ENCODE measurements around the gene VSX1.

VSX1 gene

DNA sequence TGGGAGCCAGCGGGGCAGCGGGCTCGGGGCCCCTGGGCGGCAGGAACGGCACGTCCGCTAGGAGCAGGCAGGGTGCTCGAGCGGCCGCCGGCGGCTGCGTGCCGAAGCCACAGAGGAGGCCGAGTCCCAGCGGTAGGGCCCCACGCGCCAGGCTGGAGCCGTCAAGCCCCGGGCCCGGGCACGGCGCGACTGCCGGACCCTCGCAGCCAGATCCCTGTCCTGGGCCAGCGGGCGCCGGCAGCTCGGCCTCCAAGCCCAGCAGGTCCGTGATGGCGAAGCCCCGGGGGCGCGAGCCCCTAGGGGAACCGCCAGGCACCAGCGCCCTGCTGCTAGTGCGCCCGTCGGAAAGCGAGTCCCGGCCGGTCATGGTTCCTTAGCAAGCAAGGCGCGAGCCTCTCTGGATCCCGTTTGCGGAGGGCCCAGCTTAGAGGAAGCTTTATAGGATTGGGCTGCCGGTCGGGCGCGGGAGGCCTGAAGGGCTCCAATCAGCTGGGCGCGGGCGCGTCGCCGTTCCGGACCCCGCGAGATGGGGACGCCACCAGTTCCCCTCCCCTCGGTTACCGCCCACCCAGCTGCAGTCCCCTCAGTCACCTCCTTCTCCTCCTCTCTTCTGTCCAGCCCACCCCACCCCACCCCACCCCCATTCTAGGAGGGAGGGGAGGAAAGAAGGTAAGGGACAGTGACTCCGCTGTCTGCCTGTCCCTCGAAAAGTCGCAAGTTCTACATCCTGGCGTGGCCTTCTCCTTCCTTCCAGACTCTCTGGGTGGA lies at the start of gene VSX1:
TSS of gene VSX1 (minus strand) at position 412 of the 768 bp plus-strand sequence. CDS start at position 367, 45 bp downstream.
- DNase-seq (ENCODE audit: insufficient read length, low spot score) (no peak), FAIRE-seq (no peak)

DNA sequence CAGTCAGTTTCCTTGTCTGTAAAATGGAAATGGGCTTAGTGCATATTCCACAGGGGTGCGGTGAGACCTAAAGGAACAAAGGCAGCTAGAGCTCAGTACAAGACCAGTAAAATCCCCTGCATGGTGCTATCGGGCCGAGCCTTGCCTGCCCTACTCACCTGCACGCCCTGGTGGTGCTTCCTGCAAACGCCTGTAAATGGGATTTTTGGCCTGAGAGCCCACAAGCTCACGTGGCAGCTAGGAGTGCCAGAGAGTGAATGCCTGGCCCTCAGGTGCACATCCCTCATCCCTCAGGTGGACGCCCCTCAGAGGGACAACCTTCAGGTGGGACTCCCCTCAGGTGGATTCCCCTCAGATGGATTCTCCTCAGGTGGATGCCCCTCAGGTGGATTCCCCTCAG lies 48.0 kb upstream of the VSX1 start:
- DNase-seq (ENCODE audit: insufficient read length, low spot score), result no peak
- no peak for FAIRE-seq

DNA sequence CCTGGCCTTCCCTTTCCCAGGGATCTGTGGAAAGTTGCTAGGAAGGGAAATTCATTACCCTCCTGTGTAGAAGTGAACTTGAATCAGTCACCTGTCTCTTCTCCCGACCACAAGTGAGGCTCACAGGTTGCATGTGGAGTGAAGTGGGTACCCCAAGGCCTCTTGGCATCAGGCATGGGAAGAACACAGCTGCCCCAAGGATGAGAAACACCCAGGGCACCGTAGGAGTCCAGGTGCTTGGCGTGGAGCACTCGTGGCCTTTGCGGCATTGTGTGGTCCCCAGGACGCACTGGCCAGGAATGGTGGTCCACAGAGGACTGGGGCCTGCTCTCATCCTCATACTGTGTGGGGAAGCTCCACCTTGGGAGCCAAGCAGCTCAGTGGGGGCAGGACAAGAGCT lies 47.5 kb upstream of the VSX1 start:
- DNase-seq (ENCODE audit: insufficient read length, low spot score), result no peak
- no peak for FAIRE-seq

DNA sequence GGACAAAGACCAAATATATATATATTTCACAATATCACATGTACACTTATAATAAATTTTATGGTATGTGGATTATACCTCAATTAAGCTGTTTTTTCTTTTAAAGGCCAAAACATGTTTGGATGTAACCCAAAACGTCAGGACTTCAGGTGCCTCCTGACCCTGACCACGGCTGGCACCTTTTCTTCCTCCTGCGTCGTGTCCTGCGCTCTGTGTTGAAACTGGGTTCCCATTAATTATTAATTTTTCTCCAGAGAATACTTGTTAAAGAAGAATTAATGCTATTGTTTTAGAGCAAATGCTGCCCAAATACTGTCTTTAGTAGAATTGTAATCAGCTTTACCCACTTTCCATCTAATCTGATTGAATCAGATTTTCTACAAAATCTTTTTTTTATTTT lies 46.7 kb upstream of the VSX1 start:
- DNase-seq (ENCODE audit: insufficient read length, low spot score) (no peak), FAIRE-seq (no peak)

DNA sequence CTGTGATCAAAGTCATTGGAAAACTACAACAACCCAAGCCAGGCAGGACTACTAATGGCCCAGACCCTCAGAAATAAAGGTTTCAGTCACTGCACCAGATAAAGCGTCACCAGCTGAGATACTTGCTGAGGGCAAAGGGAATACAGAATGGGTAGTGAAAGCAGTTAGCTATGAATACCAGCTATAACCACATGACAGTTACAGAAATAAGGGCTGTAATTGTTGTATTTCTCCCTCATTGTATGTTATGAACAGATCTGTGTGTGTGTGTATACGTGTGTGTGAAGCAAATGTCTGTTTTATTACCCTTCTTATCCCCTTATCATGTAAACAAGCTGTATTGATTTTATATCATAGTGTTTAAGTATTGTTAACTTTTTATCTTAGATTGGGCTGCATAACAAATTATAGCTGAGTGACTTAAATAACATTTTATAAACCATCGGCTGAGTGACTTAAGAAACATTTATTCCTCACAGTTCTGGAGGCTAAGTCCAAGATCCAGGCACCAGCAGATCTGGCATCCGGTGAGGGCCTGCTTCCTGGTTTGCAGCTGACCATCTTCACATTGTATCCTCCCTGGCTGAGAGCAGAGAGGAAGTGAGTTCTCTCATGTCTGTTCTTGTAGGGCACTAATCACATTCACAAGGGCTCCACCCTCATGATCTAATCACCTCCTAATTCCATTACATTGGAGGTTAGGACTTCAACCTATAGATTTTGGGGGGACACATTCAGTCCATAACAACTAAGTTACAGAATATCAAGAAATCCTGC lies 46.0 kb upstream of the VSX1 start:
- no peak for DNase-seq (ENCODE audit: insufficient read length, low spot score)
- no peak for FAIRE-seq

DNA sequence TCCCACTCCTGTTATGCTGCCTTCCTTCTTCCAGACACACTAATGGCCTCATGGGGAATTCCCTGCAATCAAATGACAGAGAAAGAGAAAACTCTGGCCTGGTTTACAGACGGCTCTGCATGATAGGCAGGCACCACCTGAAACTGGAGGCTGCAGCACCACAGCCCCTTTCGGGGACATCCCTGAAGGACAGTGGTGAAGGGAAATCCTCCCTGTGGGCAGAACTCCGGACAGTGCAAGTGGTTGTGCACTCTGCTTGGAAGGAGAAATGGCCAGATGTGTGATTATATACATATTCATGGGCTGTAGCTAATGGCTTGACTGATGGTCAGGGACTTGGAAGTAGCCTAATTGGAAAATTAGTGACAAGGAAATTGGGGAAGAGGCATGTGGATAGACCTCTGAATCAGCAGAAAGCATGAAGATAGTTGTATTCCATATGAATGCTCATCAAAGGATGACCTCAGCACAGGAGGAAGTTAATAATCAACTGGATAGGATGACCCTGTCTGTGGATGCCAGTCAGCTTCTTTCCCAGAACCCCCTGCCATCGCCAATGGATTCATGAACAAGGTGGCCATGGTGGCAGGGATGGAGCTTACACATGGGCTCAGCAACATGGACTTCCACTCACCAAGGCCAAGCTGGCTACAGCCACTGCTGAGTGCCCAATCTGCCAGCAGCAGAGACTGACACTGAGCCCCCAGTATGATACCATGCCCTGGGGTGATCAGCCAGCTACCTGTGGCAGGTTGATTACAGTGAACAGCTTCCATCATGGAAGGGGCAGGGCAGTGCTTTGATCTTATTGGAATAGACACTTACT lies 44.5 kb upstream of the VSX1 start:
- FAIRE-seq (no peak), DNase-seq (ENCODE audit: insufficient read length, low spot score) (no peak)

DNA sequence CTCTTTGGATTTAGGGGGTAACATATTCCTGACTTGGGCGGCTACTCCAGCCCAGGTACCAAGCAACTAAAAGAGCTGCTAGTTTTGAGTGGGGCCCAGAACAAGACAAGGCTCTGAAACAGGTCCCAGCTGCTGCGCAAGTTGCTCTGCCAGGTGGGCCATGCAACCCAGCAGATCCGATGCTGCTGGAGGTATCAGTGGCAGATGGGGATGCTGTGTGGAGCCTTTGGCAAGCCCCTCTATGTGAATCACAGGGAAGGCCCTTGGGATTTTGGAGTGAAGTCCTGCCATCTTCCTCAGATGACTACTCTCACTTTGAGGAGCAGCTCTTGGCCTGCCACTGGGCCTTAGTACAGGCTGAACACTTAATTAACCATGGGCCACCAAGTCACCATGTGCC lies 43.7 kb upstream of the VSX1 start:
- FAIRE-seq, result no peak
- DNase-seq (ENCODE audit: insufficient read length, low spot score), result no peak

DNA sequence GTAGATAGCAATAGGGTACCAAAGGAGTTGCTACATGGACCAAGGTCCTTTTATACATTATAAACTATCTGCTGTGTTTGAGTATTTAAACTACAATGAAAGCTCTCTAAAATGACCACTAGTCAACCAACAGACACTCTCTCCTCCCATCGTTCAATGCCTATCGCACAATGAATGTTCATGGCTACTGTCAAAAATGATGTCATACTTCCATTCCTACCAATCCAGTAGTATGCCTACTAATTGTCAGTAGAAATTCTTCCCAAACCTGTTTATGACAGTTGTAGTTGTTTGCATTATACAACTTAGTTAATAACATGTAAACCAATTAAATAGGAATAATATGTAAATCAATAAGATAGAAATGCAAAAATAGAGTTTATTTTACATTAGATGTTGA lies 39.0 kb upstream of the VSX1 start:
- FAIRE-seq, result no peak
- no peak for DNase-seq (ENCODE audit: insufficient read length, low spot score)

DNA sequence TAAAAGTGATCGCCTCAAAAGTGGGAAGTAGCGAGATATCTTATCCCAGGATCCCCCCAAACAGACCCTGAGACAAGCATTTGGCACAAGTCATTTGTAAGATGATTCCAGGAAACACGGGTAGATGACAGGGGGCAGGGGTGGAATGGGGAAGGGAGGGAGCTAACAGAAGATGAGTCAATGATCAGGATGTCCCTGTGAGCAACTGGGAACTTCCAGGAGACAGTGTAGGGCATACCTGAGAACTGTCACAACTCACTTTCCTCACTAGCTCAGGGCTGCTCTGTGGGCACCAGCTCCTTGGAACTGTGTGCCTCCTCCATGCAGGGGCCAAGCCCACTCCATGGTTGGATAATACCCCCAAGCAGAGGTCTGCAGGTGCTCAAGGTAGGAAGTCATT lies 38.5 kb upstream of the VSX1 start:
- DNase-seq (ENCODE audit: insufficient read length, low spot score), result no peak
- no peak for FAIRE-seq

DNA sequence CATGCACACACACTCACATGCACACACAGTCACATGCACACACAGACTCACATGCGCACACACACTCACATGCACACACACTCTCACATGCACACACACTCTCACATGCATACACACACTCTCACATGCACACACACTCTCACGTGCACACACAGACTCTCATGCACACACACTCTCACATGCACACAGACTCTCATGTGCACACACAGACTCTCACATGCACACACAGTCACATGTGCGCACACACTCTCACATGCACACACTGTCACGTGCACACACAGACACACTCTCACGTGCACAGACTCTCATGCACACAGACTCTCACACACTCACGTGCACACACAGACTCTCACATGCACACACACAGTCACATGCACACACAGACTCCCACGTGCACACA lies 36.6 kb upstream of the VSX1 start:
- DNase-seq (ENCODE audit: insufficient read length, low spot score) (no peak), FAIRE-seq (no peak)

DNA sequence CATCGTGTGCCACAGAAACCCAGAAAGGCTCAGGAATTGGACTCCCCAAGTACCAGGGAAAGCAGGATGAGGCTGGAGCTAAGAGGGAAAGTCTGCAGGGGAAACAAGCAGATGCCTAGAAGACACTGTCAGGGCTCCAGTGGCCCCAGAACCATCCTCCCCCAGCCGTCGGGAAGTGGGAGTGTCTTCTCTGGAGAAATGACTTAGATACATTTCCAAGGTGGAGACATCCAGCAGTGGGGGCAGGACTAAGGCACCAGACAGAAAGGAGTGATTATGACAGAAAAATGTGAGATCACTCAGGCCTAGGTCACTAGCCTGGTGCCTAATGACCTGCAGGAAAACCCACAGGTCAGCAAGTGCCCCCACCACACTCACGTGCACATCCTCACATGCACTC lies 36.0 kb upstream of the VSX1 start:
- no peak for DNase-seq (ENCODE audit: insufficient read length, low spot score)
- no peak for FAIRE-seq

DNA sequence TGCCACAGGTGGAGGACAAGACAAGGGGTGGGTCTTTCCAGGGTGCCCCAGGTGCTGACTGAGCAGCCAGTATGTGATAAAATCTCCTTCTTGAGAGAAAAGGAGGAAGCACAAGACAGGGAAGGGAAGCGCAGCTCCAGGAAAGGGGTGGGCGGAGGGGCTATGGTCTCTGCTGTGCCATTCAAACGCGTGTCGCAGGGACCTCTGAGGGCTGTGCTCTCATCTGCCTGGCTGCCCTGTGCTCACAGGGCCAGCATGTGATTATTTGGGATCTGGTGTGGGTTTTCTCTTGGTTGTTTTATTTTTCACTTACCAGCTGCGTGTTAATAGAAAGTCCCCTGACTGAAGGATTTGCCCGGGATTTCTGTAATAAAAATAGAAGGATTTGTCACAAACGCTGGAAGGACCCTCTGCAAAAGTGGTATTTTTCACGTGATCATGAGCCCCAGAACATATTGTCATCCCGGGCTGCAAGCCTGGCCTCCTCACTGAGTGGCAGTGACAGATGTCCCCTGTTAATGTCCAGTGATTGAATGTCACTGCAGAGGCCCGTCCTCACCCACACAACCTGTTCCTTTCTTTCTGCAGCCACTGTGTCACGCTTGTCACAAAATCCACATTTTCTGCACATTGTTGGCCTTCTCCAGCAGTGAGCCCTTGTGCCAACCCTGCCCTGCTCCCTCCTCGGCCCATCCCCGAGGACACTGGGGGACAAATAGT lies 35.0 kb upstream of the VSX1 start:
- FAIRE-seq (no peak), DNase-seq (ENCODE audit: insufficient read length, low spot score) (no peak)

DNA sequence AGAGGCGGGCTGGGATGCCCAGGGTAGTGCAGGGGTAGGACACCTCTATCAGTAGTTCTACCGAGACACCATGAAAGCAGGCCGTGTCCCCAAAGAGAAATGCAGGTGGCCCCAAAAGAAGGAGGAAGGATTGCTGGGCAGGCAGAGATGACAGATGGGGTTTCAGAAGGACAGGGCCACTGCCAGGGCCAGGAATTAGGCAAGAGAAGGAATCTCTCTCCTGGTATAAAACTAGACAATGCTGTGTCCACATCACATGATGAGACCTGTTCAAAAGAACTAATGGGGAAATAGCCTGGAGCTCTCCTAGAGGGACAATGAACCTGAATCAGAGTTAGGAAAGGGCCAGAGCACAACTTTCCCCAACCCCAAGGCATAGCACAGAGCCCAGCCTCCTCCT lies 21.6 kb upstream of the VSX1 start:
- FAIRE-seq (no peak), DNase-seq (ENCODE audit: insufficient read length, low spot score) (no peak)

DNA sequence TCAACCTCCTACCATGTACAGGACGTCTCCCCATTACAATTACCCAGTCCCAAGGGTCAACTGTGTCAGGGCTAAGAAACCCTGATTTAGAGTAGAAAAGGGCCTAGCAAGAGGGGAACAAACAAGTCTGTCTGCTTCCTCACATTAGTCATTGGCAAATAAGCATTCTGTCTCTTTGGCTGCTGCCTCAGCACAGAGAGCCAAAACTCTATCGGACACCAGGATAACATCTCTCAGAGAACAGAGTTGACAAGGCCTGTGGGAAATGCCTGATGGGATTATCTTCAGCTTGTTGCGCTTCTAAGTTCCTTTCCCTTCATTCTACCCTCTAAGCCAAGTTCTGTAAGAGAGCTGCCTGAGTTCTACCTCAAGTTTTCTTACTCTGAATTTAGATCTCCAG lies 19.0 kb upstream of the VSX1 start:
- DNase-seq (ENCODE audit: insufficient read length, low spot score), result no peak
- no peak for FAIRE-seq

DNA sequence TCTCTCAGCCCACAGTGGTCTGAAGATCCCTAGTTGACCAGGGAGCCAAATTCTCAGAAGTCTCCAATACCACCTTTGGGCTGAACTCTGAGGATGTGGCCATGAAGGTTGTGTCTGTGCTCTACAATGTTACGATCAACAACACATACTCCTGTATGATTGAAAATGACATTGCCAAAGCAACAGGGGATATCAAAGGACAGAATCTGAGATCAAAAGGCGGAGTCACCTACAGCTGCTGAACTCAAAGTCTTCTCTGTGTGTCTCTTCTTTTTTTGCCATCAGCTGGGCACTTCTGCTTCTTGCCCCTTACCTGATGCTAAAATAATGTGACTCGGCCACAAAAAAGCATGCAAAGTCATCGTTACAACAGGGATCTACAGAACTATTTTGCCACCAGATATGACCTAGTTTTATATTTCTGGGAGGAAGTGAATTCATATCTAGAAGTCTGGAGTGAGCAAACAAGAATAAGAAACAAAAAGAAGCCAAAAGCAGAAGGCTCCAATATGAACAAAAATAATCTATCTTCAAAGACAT lies 17.7 kb upstream of the VSX1 start:
- FAIRE-seq (no peak), DNase-seq (ENCODE audit: insufficient read length, low spot score) (no peak)

DNA sequence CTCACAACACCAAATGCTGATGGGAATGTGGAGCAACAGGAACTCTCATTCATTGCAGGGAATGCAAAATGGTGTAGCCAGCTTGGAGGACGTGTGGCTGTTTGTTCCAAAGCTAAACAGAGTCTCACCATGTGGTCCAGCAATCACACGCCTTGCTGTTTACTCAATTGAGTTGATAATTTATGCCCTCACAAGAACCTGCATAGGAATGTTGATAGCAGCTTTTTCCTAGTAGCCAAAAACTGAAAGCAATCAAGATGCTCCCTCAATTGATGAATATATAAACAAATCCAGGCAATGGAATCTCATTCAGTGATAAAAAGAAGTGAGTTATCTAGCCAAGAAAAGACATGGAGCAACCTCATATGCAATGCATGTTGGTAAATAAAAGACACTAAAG lies 15.6 kb upstream of the VSX1 start:
- no peak for DNase-seq (ENCODE audit: insufficient read length, low spot score)
- no peak for FAIRE-seq

DNA sequence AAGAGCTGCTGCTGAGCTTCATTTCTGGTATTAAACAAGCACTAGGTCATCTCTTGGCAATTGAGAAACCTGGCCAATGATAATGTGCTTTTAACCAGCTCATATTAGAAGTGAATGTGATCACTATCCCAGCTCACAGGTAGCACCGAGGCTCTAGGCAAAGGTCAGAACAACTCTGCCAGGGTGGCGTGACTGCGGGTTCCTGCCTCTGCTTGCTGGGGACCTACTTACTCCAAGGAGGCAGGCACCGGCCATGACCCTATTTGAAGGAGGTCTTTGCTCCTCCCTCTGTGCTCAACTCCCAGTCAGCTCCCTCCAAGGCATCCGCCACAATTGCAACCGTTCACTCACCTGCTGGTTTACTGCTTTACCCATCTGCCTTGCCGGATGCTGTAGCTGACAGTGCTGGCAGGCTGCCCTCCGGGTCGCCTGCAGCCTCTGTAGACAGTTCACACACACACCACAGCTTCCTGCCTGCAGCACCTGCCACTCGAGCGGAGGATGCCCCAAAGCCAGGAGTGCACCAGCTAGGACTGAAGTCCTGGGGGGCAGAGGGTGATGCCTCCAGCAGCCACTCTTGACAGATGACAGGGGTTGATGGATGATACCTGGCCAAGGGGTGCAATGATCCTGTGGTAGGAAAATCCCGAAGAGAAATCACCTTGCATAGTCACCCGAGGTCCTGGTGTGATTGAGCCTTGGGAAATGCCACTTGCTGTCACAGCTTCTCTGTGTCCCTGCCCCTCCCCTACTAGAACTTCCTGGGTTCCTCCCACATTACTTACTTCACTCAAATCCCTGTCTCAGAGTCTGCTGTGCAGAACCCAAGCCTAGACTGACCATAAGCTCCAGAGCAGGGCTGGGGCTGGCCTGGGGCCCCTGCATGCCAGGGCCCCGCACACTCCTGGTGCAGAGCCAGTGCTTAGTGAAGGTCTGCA lies 8.8 kb upstream of the VSX1 start:
- no peak for FAIRE-seq

DNA sequence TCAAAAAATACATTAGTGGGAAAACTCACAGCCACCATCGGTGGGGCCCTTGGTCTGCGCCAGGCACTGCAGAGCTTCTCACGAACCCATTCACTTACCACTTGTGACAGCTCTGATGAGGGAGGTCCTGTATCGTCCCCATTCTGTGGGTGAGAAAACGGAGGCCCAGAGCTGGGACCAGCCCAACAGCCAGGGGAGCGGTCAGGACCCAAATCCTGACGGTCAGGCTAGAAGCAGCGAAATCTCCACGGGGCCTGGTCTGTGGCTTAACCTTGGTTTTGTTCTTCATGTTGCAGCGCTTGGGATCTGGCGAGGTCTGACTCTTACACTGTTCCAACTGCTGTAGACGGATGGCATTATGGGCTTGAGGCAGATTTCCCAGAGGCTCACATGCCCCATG lies 7.7 kb upstream of the VSX1 start:
- DNase-seq (ENCODE audit: insufficient read length, low spot score), result no peak
- FAIRE-seq, result no peak

More for the DNA sequence above, 8.8 kb upstream of the VSX1 start:
- no peak for DNase-seq (ENCODE audit: insufficient read length, low spot score)

DNA sequence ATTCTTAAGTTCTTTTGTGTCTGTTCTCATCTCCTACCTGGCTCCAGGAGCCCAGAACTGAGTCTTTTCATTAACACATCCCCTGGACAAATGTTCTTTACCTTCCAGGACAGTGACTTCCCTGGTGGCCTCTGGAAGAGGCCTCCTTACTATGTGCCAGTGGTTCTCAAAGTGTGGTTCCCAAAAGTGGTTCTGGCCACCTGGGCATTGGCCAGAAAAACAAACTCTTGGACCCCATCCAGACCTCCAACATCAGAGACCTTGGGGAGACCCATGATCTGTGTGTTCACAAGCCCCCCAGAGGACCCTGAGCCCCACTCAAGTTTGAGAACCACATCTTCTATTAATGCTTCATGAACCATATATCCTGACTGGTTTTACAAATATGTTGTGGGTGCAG lies 7.2 kb upstream of the VSX1 start:
- DNase-seq (ENCODE audit: insufficient read length, low spot score), result no peak
- FAIRE-seq, result no peak
